Measurements from ENCODE around the gene TOR1AIP2. TPM values are rescaled to one million over a fixed set of nuclear protein-coding genes. Genes with fewer than 3 reads are reported as not detected.

Gene TOR1AIP2
- total and polyA plus RNA-seq, 11 donors: 12.7 to 73.2 (median 54.5) TPM

DNA sequence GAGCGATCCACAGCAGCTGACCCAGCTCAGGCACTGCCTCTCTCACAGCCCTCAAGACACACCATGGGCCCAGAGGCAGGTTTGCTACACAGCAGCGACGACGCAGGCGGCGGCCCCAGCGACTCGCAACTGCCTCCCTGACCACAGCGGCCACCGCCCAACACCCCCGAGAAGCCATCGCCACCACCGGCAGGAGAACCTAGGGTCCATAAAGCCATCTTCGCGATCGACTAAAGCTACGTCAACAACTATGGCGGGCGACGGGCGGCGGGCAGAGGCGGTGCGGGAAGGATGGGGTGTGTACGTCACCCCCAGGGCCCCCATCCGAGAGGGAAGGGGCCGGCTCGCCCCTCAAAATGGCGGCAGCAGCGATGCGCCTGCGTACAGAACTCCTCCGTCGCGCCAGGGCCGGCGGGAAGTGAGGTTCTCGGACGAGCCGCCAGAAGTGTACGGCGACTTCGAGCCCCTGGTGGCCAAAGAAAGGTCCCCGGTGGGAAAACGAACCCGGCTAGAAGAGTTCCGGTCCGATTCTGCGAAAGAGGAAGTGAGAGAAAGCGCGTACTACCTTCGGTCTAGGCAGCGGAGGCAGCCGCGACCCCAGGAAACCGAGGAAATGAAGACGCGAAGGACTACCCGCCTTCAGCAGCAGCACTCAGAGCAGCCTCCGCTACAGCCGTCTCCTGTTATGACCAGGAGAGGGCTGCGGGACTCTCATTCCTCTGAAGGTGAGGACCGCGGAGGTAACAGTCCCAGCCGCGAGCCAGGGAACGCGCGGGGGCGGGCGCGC lies 4.8 kb upstream of the TOR1AIP2 start, which contains the start of gene TOR1AIP1:
TOR1AIP1 (plus strand) TSS at position 33 of the 787 bp plus-strand sequence; CDS start at position 251, 218 bp downstream.
- Histone ChIP-seq H3K27ac (peak within 1 kb of the TSS; percentile 98 to 100 (median 99)), H3K4me1 (peaks cover 0 to 58% (median 38%) of the 10 kb centered on the region in 12 donors), H3K9me3 (no peaks in the 10 kb centered on the region), H3K4me3 (peak within 1 kb of the TSS; percentile 72 to 88 (median 82)), H3K36me3 (peaks cover 0 to 36% (median 23%) of the 10 kb centered on the region in 9 donors), H3K27me3 (no peaks in the 10 kb centered on the region)
- intact Hi-C loops (cut with DNase I): loop anchor here in 8 of 10 donors (1.0 to 10.0 kb wide), 5 partner anchors 65 to 75 kb away; partner anchors contain the start of gene CEP350 (in 7 of the 8)
- ATAC-seq (peak; percentile 93 to 96 (median 95)), DNase-seq (peak; percentile 97 to 99 (median 98))
- peak; percentile 3 to 88 for TF ChIP-seq POLR2A (IDR thresholded peaks at IDR 0.05)
- TF ChIP-seq, protein P1, sequence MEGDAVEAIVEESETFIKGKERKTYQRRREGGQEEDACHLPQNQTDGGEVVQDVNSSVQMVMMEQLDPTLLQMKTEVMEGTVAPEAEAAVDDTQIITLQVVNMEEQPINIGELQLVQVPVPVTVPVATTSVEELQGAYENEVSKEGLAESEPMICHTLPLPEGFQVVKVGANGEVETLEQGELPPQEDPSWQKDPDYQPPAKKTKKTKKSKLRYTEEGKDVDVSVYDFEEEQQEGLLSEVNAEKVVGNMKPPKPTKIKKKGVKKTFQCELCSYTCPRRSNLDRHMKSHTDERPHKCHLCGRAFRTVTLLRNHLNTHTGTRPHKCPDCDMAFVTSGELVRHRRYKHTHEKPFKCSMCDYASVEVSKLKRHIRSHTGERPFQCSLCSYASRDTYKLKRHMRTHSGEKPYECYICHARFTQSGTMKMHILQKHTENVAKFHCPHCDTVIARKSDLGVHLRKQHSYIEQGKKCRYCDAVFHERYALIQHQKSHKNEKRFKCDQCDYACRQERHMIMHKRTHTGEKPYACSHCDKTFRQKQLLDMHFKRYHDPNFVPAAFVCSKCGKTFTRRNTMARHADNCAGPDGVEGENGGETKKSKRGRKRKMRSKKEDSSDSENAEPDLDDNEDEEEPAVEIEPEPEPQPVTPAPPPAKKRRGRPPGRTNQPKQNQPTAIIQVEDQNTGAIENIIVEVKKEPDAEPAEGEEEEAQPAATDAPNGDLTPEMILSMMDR (IDR thresholded peaks at IDR 0.05): peak in 11 of 12 donors; percentile 29 to 58 (median 51)
- WGBS, 4 donors: 0% methylated on average over 43 to 72 of the region's 72 CpGs

DNA sequence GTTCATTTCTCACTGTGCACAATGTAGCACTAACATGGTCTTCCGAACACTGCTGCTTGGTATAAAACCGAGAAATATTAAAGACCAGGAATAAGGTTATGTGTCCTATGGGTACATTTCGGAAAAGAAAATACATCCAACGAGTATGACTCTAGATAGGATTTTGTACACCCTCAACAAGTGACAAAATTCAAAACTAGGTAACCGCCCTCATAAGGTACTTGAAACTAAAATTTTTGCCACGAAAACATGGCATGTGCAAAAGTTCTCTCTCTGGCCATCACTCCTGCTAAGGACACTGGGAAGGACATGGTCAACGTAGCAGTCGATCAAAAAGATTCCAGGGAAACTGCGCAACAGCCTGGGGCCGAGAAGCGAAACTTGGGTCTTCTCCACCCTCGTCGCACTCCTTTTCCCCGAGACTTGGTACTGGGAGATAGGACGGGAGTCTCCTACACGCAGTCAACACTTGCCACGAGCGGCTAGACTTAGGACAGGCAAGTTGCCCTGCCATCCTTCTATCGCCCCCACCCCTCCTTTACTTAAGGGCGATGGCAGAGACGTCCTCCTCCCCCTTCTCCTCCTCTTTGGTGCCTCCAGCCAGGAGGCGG lies 4.1 kb upstream of the TOR1AIP2 start:
- H3K27ac ChIP-seq: peak overlapping the region; percentile 98 to 100 (median 99)
- peaks cover 0 to 55% (median 42%) of the 10 kb centered on the region in 12 donors for H3K4me1 ChIP-seq
- peak overlapping the region; percentile 72 to 88 (median 82) for H3K4me3 ChIP-seq
- H3K36me3 ChIP-seq: peaks cover 0 to 29% (median 23%) of the 10 kb centered on the region in 9 donors
- TF ChIP-seq, protein P1 (IDR thresholded peaks at IDR 0.05): no peak
- no peak for TF ChIP-seq POLR2A (IDR thresholded peaks at IDR 0.05)
- DNase-seq: peak in 1 of 5 donors; percentile 88
- no peaks in the 10 kb centered on the region for H3K27me3 ChIP-seq
- H3K9me3 ChIP-seq: no peaks in the 10 kb centered on the region
- WGBS, 4 donors: 1 to 2% (median 2%) methylated on average over 22 of the region's 22 CpGs
- intact Hi-C loops (cut with DNase I): loop anchor here in 8 of 10 donors (1.0 to 10.0 kb wide), 5 partner anchors 64 to 76 kb away; partner anchors contain the start of gene CEP350 (in 7 of the 8)
- peak in 3 of 4 donors; percentile 22 to 42 (median 40) for ATAC-seq

DNA sequence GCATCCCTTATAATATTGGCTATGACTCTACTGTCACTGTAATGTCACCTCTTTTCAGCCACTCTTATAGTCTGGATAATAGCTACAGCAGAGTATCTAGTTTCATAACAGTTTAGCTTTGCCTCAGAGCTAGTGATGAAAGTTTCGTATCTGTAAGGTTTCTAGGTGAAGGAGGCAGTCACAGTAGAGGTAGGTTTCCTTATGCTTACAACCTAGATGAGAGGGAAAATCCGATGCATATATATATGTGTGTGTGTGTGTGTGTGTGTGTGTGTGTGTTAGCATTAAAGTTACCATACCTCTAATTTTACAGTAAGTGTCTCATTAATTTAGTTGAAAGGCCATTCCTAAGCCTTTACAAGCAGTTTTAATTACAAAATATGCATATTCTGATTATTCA lies 2.2 kb upstream of the TOR1AIP2 start:
- Histone ChIP-seq H3K27me3 (no peaks in the 10 kb centered on the region), H3K4me1 (peaks cover 0 to 54% (median 43%) of the 10 kb centered on the region in 12 donors), H3K36me3 (peaks cover 0 to 16% (median 6%) of the 10 kb centered on the region in 9 donors), H3K27ac (peak overlapping the region in 1 of 12 donors; percentile 98), H3K4me3 (no peak overlapping the region), H3K9me3 (no peaks in the 10 kb centered on the region)
- 93 to 98% (median 95%) methylated on average over 2 of the region's 2 CpGs for WGBS, 4 donors
- DNase-seq: no peak
- TF ChIP-seq POLR2A (IDR thresholded peaks at IDR 0.05): no peak
- TF ChIP-seq, protein P1 (IDR thresholded peaks at IDR 0.05): no peak
- ATAC-seq: no peak
- intact Hi-C loops (cut with DNase I): loop anchor here in 7 of 10 donors (5.0 to 10.0 kb wide), 5 partner anchors 62 to 295 kb away; partner anchors contain the start of gene CEP350 (in 5 of the 7)
